Fibroblast of skin of scalp (primary cell): Measurements from ENCODE around the gene EPM2AIP1.
"Not testable (repeated sequence)": the region's sequence is repeated elsewhere in the genome, so short reads cannot be mapped to it uniquely, and the experiment has no call there.

Source experiments
- DNase-seq: peaks from one replicate; pipeline ENCODE4 v3.0.0-alpha.2; 2013

EPM2AIP1 gene

GRCh38 chr3:36993326-36994283, 674 bp upstream of the EPM2AIP1 start, which contains the start of gene MLH1:
Gene MLH1 (plus strand): TSS chr3:36993518. CDS start chr3:36993548, 30 bp downstream.
- peak; percentile 100 for DNase-seq

GRCh38 chr3:36991923-36992805, 767 bp downstream of the EPM2AIP1 start:
- peak; percentile 60 for DNase-seq

- no peak for DNase-seq
Measured at GRCh38 chr3:36991147-36991546, 1.8 kb downstream of the EPM2AIP1 start.

- no peak for DNase-seq
Measured at GRCh38 chr3:36989568-36989967, 3.4 kb downstream of the EPM2AIP1 start.

- no peak for DNase-seq
Measured at GRCh38 chr3:36989005-36989404, 3.9 kb downstream of the EPM2AIP1 start.

- no peak for DNase-seq
Measured at GRCh38 chr3:36988356-36988755, 4.6 kb downstream of the EPM2AIP1 start.

GRCh38 chr3:36981006-36981405, 11.9 kb downstream of the EPM2AIP1 start:
- no peak for DNase-seq

- DNase-seq, result no peak
Measured at GRCh38 chr3:36973139-36973538, 19.8 kb downstream of the EPM2AIP1 start.

- no peak for DNase-seq
Measured at GRCh38 chr3:36972163-36972562, 20.8 kb downstream of the EPM2AIP1 start.

- DNase-seq, result peak; percentile 9
Measured at GRCh38 chr3:36969540-36970432, 23.1 kb downstream of the EPM2AIP1 start.

- DNase-seq, result no peak
Measured at GRCh38 chr3:36969085-36969484, 23.8 kb downstream of the EPM2AIP1 start.

GRCh38 chr3:36965440-36965839, 27.5 kb downstream of the EPM2AIP1 start:
- no peak for DNase-seq

GRCh38 chr3:36964817-36965216, 28.1 kb downstream of the EPM2AIP1 start:
- no peak for DNase-seq

GRCh38 chr3:36964331-36964730, 28.6 kb downstream of the EPM2AIP1 start:
- no peak for DNase-seq

- not testable (repeated sequence) for DNase-seq
Measured at GRCh38 chr3:36963008-36963407, 29.9 kb downstream of the EPM2AIP1 start.

GRCh38 chr3:36960502-36960901, 32.4 kb downstream of the EPM2AIP1 start:
- no peak for DNase-seq

GRCh38 chr3:36959821-36960220, 33.1 kb downstream of the EPM2AIP1 start:
- DNase-seq, result peak; percentile 3

- peak; percentile 40 for DNase-seq
Measured at GRCh38 chr3:36957862-36958686, 34.9 kb downstream of the EPM2AIP1 start.

GRCh38 chr3:36957063-36957462, 35.9 kb downstream of the EPM2AIP1 start:
- DNase-seq, result no peak

- DNase-seq, result no peak
Measured at GRCh38 chr3:36956155-36956554, 36.8 kb downstream of the EPM2AIP1 start.
